GM18505 (cell line): ENCODE measurements around the gene SLC39A2.
A peak's percentile ranks its signal among the peaks of the same experiment; 100 is the strongest.
"Not testable (repeated sequence)": the region's sequence is repeated elsewhere in the genome, so short reads cannot be mapped to it uniquely, and the experiment has no call there.

Source experiments
- ATAC-seq: cut with Tn5 transposase; IDR thresholded peaks from one replicate; pipeline ENCODE4 v1.9.1; 2021; ENCODE audit not compliant: unreplicated experiment
- POLR2A ChIP-seq: IDR thresholded peaks from 4 replicates; pipeline ENCODE4 v1.6.1; 2011; ENCODE audit warnings: borderline replicate concordance; ENCODE audit not compliant: insufficient read depth, insufficient read length; ENCODE audit errors: extremely low read depth

Gene SLC39A2

GRCh38 chr14:20982646-20983369 is 16.3 kb upstream of the SLC39A2 start:
- ATAC-seq = no peak
- no peak for TF ChIP-seq POLR2A

- not testable (repeated sequence) for ATAC-seq
Measured at GRCh38 chr14:20985650-20986049, 13.4 kb upstream of the SLC39A2 start.

DNA sequence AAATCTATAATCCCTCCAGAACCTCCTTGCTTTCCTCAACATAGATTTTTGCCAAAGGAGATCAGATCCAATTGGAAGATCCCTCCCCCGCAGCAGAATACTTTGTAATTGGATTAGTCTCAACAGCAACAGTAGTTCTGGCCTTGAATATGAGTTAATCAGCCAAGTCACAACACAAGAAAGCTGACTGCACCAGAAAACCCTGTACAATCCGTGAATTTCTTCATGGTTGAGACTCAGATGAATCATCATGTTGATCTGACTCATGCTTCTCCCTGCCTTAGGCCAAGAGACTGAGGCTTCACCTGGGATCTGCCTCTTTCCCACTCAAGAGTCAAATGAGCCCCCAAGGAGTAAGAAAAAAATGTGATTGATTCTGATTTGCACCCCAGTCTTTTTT is 12.3 kb upstream of the SLC39A2 start:
- no peak for TF ChIP-seq POLR2A
- no peak for ATAC-seq

- no peak for ATAC-seq
- no peak for TF ChIP-seq POLR2A
Measured at GRCh38 chr14:20988717-20989470, 10.2 kb upstream of the SLC39A2 start.

- TF ChIP-seq POLR2A = peak; percentile 38
- ATAC-seq = no peak
Measured at GRCh38 chr14:20989471-20989786, 9.7 kb upstream of the SLC39A2 start.

DNA sequence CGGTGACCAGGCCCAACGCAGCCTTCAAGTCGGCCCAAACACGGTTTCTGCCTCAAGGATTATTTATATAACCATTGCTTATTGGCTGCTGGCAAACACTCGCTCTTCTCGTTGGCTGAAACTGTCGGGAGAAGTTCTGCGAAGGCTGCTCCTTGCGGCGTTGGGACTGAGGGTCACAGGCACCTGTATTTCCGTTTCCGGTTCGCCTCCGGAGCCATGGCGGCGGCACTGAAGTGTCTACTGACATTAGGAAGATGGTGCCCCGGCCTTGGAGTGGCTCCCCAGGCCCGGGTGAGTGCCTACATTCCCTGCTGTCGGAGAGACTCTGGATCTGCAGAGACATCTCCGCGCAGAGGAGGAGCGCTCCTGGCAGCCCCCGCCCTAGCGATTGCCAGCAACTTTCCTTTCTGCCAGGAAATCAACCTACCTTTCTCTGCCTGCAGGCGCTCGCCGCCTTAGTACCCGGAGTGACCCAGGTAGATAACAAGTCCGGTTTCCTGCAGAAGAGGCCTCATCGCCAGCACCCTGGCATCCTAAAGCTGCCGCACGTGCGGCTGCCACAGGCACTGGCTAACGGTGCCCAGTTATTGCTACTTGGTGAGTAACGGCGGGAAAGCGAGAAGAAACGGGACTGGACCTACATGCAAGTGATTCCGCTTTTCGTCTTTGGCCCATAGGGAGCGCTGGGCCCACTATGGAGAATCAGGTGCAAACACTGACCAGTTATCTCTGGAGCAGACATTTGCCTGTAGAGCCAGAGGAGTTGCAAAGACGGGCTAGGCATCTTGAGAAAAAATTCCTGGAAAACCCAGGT is 9.1 kb upstream of the SLC39A2 start, which contains the start of gene METTL17:
Gene METTL17 (plus strand): TSS at position 194 of the 814 bp plus-strand sequence. CDS start 23 bp downstream, at position 217.
- peak; percentile 92 for ATAC-seq

DNA sequence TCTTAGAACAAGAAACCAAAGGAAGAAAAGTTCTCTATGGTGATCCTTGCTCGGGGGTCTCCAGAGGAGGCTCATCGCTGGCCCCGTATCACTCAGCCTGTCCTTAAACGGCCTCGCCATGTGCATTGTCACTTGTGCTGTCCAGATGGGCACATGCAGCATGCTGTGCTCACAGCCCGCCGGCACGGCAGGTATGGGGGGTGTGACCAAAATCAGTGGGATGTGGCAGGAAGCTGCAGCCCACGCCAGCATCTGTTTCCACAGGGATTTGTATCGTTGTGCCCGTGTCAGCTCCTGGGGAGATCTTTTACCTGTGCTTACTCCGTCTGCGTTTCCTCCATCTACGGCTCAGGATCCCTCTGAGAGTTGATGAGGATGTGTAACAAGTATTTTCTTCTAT is 2.6 kb upstream of the SLC39A2 start:
- no peak for ATAC-seq
- TF ChIP-seq POLR2A = no peak

More for the DNA sequence above, 9.1 kb upstream of the SLC39A2 start, which contains the start of gene METTL17:
- peak; percentile 88 for TF ChIP-seq POLR2A

DNA sequence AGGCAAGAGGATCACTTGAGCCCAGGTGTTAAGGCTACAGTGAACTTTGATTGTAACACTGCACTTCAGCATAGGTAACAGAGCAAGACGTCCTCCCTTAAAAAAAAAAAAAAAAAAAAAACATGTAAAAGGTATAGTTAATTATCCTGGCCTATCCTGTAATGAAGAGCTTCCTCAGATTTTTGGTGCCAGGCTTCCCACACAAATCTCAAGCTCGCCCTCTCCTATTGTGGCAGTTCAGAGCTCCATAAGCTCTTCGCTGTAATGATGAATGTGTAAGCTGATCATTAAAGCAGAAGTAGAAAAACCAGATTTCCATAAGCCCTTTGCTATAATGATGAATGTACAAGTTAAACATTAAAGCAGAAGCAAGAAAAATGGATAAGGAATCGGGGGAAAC is 2.0 kb upstream of the SLC39A2 start:
- no peak for TF ChIP-seq POLR2A
- no peak for ATAC-seq

DNA sequence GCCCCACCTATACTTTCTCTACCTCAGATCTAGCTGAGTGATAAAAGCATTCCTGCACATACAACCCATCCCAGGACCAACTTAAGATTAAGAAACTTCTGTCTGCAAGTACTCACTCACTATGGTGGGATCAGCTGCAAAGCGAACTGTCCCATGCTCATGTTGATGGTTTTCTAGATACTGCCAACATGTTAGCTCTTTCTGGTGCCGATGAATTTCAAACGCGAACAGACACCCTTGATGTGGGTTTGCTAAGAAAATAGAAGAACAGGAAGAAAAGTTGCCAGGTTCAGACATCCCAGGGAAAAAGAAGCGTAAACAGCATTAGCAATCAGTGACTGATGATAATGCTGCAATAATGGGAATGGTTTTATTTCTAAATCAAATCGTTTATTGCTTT is 1.5 kb upstream of the SLC39A2 start:
- ATAC-seq = no peak
- no peak for TF ChIP-seq POLR2A

GRCh38 chr14:20998139-20998538 is 954 bp upstream of the SLC39A2 start:
- ATAC-seq = no peak
- no peak for TF ChIP-seq POLR2A

GRCh38 chr14:20999591-20999990 is 498 bp downstream of the SLC39A2 start:
- no peak for TF ChIP-seq POLR2A
- ATAC-seq = no peak

DNA sequence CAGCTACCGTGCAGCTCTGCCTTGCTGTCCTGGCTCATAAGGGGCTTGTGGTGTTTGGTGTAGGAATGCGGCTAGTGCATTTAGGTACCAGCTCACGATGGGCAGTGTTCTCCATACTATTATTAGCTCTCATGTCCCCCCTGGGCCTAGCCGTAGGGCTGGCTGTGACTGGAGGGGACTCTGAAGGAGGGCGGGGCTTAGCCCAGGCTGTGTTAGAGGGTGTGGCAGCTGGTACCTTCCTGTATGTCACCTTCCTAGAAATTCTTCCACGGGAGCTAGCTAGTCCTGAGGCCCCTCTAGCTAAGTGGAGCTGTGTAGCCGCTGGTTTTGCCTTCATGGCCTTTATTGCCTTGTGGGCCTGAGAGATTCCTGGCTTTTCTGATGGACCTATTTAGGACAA is 2.1 kb downstream of the SLC39A2 start:
- ATAC-seq = no peak

GRCh38 chr14:21003788-21004346 is 4.8 kb downstream of the SLC39A2 start:
- ATAC-seq = no peak
- no peak for TF ChIP-seq POLR2A

More for the DNA sequence above, 2.1 kb downstream of the SLC39A2 start:
- TF ChIP-seq POLR2A = no peak

- not testable (repeated sequence) for ATAC-seq
Measured at GRCh38 chr14:21009721-21010120, 10.6 kb downstream of the SLC39A2 start.

DNA sequence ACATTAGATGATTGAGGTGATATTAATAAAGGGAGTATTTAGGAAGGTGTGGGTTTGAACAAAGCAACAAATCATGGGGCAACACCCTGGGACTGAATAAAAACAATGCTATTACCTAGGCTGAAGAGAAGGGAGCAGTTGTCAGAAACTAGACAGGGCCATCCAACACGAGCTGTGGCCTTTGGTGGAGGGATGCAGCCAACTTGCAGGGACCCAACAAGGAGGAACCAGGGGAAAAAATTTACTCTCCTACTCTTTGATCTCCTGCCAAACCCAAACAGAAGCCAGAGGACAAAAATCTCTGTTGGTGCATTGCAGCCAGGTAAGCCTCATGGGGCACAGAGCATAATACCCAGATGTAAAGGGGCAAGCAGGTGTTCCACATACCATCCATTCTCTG is 12.0 kb downstream of the SLC39A2 start:
- TF ChIP-seq POLR2A = no peak
- ATAC-seq = no peak
